GM11168 (cell line): ENCODE measurements around the gene ATP6V1A.

Experiments used
- in situ Hi-C: fragments of 300-500 bp; cut with MboI; formaldehyde crosslinking; loops from one replicate; pipeline ENCODE4 v1.12.0; 2022; ENCODE audit warnings: low sequenced_read_pairs; ENCODE audit not compliant: unreplicated experiment

The ATP6V1A gene

DNA sequence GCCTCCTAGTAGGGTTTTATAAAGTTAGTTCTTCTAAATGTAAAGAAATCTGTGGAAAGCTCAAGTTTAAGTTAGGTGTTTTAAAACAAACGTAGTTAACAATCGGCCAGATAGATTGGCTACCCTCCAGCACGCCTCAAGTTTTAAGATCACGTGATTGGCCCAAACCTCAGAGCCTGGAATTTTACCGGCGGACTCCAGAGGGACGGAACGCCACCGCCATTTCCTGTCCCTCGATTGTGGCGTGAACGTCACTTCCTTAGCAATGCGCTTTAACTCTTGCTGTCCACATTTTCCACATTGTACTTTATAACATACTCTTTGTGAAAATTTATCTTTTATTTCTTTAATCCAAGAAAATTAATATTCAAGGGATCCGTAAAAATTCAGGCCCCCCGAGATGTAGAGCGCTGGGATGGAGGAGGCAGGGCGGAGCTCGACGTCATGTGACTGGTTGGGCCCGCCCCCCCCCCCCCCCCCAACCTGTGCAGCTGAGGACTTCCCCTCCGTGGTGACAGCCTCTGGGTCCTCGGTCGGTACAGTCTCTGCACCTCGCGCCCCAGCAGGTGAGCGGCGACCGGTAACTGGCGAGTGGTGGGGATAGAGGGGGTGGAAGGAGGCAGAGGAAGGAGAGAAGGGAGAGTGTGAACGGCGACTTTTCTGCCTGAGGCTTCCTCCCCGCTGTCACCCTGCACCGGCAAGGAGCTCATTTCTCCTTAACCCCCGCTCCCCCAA lies at the start of gene ATP6V1A:
Gene ATP6V1A, plus strand, starts transcription at position 488 of the 735 bp plus-strand sequence. CDS start 31,719 bp downstream, outside the sequence.
- in situ Hi-C loops: no loop called here

- in situ Hi-C loops: no loop called here
Measured at GRCh38 chr3:113697500-113698090, 49.2 kb upstream of the ATP6V1A start.

GRCh38 chr3:113698213-113698742 lies 48.6 kb upstream of the ATP6V1A start:
- in situ Hi-C loops: no loop called here

DNA sequence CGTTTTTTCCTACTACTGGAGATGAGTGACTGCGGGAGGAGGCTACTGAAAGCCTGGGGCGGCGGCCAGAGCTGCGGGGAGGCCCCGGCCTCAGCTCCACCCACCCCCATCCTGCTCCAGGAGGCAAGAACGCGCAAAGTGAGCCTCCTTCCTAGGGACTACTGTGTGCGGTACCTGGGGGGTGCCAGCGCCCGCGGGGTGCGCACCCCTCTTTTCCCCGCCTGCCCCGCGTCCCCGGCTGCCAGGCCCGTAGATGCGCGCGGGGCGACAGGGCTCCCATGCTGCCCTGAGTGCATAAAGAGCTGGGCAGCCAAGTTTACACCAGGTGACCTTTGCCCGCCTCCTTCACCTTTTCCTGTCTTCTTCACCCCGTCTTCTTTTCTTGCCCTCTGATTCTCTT lies 47.9 kb upstream of the ATP6V1A start:
- in situ Hi-C loops: no loop called here

DNA sequence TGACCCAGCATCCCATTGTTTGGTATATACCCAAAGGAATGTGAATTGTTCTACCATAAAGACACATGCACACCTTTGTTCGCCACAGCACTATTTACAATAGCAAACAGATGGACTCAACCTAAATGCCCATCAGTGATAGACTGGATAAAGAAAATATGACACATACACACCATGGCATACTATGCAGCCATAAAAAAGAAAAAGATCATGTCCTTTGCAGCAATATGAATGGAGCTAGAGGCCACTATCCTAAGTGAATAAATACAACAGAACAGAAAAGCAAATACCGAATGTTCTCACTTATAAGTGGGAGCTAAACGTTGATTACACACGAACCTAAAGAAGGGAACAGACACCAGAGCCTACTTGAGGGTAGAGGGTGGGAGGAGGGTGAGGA lies 39.0 kb upstream of the ATP6V1A start:
- in situ Hi-C loops: no loop called here

DNA sequence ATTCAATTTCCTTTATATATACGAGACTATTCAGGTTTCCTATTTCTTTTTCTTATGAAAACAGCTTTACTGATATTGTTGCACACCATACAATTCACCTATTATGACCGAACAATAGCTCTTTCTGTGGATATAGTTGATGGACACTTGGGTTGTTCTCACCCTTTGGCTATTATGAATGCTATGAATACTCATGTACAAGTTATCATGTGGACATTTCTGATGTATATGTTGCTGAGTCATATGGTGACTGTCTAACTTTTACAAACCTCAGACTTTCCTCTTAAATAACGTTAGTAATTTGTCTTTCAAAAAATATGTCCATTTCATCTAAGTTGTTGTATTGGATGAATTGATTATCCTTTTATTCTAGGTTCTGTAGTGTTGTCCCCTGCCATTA lies 34.7 kb upstream of the ATP6V1A start:
- in situ Hi-C loops: no loop called here

DNA sequence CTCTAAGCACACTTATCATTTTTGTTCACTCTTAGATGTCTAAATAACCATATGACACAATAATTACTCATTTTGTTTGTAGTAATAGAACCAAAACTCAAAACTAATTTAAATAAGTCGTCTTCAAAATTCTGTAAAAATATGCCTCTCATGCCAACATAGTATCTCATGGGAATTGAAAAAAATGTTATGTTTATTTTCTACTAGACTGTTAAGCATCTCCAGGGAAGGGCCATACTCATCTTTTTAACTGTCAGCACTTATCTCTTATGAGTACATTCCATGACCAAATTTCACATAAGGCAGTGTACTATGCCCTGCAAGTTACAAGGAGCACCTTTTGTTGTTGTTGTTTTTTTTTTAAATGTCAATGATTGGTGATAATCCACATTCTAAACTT lies 32.1 kb upstream of the ATP6V1A start:
- in situ Hi-C loops: no loop called here

- in situ Hi-C loops: no loop called here
Measured at GRCh38 chr3:113717308-113717707, 29.5 kb upstream of the ATP6V1A start.

- in situ Hi-C loops: no loop called here
Measured at GRCh38 chr3:113717818-113718217, 29.0 kb upstream of the ATP6V1A start.

DNA sequence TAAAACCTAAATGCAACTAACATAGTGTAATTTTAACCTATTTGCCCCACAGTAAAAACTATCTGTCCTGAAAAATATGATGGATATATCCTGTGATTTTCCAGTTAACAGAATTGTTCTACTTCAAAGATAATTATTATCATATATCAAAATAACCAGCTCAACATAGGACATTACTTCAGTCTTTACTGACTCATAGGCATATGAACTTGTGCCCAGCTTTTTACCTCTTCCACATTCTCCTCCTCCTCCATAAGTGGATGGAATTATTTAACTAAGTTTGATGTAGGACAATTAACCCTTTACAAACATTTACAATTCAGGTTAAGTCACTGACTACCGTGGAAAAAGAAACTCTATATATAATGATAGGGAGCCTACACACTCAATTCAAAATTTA lies 27.5 kb upstream of the ATP6V1A start:
- in situ Hi-C loops: no loop called here

DNA sequence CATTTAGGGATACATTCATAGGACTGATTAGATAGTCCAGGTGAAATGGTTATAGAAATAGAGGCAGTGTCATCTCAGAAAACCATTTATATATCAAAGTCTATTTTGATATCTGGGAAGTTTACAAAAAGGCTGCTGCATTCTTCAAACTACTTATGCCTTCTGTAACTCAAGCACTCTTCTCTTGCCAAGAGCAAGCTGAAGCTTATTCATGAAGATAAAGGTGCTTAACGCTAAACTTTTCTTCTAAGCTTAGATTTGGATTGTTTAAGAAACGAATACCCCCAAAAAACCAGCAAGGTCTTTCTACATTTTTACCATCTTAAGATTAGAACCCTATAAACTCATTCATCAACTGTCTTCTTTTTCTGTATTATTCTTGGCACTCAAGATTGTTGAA lies 27.1 kb upstream of the ATP6V1A start:
- in situ Hi-C loops: no loop called here

DNA sequence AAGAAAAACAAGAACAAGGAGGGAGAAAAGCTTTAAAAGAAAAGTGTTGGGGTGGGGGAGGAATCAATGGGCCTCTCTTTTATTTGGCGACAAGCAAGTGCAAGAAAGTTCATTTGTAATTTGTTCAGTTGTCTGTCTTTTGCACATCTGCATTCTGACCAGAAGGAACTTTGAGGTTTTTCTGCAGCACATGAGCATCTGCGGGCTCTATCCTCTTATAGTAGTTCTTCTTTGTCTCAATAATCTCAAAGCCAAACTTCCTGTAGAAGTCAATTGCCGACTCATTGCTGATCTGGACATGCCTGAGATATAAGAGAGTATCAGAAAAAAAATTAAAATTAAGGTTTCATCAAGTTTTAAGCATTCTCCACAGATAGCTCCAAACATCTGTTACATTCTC lies 25.2 kb upstream of the ATP6V1A start:
- in situ Hi-C loops: no loop called here

DNA sequence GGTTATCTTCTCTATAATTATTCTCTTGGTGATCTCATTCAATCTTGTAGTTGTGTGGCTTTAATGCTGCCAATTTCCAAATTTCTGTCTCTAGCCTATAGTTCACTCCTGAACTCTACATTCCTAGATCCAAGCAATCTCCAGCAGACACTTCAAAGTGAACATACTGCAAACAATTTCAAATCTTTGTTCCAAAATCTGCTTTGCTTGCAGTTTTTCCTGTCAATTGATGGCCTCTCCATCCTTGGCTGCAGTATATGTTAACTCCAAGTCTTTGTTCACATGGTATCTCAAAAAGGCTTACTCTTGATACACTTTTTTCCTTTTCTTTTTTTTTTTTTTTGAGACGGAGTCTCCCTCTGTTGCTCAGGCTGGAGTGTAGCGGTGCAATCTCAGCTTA lies 18.2 kb upstream of the ATP6V1A start:
- in situ Hi-C loops: no loop called here

DNA sequence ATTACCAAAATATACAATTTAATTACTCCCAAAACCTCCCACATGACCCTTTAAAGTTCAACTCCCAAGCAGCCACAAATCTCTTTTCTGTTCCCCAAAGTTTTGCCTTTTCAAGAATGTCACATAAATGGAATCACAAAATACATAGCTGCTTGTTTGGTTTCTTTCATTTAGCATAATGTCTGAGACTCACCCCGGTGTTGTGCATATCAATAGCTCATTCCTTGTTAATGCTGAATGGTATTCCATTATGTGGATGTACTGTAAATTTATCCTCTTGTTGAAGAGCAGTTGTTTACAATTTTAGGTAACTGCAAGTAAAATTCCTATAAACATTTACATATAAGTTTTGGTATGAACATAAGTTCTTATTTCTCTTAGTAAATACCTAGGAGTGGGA lies 16.3 kb upstream of the ATP6V1A start:
- in situ Hi-C loops: no loop called here

DNA sequence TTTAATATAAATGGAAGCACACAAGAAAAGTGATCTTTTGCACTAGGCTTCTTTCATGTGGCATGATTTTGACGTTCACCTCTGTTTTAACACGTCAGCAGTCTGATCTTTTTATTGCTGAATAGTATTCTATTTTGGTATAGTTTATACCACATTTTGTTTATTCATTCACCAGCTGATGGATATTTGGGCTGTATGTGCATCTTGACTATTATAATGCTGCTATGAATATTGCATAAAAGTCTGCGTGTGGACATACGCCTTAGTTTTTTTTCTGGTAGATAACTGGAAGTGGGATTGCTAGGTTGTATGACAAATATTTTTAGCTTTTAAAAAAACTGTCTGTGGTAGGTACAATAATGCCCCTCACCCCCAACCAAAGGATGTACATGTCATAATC lies 15.1 kb upstream of the ATP6V1A start:
- in situ Hi-C loops: no loop called here

GRCh38 chr3:113736548-113737089 lies 10.2 kb upstream of the ATP6V1A start:
- in situ Hi-C loops: loop anchor here (5.0 kb wide), 1 partner anchor 176 kb away; no protein-coding TSS in a partner anchor

- in situ Hi-C loops: no loop called here
Measured at GRCh38 chr3:113741086-113741485, 5.7 kb upstream of the ATP6V1A start.

DNA sequence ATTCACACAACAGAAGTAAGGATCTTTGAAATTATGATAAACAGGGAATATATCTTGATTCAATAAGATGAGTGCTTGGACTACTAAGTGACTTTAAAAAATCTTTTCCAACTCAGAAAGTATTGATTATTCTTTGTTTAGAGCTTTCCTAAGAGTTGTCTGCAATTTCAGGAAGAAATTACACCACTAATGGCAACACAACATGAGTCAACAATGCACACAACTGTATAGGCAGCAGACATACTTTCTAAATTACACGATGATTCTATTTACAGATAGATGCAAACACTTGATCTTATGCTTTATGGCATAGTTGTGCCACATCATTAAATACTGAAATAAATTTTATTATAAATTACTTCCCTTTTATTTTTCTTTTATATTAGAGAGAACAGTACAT lies 5.2 kb upstream of the ATP6V1A start:
- in situ Hi-C loops: no loop called here

GRCh38 chr3:113743006-113743630 lies 3.7 kb upstream of the ATP6V1A start:
- in situ Hi-C loops: no loop called here

DNA sequence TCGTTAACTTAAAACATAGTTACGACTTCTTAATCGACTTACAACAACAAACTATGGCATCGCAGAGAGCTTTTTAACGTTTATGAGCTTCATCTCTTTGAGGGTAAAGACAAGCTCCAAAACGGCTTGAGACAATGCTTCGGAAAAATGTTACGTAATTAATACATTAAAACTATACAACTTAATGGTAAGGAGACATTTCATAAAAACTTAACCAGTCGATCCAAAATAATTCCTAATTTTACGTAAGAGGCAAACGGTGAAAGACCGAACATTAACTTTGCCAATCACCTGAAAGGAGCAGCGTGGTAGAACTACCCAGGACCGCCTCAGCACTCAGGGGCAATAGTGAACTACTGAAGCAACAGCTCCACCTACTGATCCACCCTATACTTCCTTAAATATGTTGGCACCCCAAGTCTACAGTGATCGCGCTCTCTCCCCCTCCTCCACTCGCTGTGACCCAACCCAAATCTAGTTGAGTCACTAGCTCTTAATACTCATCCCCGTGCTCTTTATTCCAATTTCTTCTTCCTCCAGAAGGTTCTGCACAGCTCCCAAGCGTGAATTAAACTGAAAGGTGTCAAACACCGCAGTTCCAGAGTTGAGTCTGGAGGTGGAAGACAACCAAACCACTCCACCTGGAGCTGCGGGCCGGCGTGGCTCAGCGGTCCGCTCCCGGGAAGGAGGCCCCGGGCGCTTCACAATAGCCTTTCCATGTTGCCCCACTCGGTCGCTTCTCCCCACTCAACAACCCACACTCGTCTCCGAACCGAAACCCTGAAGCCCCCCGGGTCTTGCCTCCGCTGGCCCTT lies 1.7 kb upstream of the ATP6V1A start:
- in situ Hi-C loops: no loop called here
